Neural crest cell (in vitro differentiated cells): ENCODE results near the gene PRKCE. TPM values are rescaled to one million over a fixed set of nuclear protein-coding genes. Genes with fewer than 3 reads are reported as not detected.
A peak's percentile ranks its signal among the peaks of the same experiment; 100 is the strongest.

Source experiments
- DNase-seq: peaks from one replicate; pipeline ENCODE4 v3.0.0; 2021; ENCODE audit warnings: low read depth, mixed read lengths, low spot score
- H3K27ac Mint-ChIP-seq: one replicate; pipeline ENCODE4 v1.8.0; 2021; ENCODE audit warnings: mild to moderate bottlenecking, mixed read lengths; ENCODE audit not compliant: unreplicated experiment
- H3K27me3 Mint-ChIP-seq: 2 replicates; pipeline ENCODE4 v1.8.0; 2021; ENCODE audit warnings: low read depth, mild to moderate bottlenecking, mixed read lengths
- H3K36me3 Mint-ChIP-seq: 2 replicates; pipeline ENCODE4 v1.8.0; 2021; ENCODE audit warnings: low read depth, mild to moderate bottlenecking, mixed read lengths
- H3K4me1 Mint-ChIP-seq: 2 replicates; pipeline ENCODE4 v1.8.0; 2021; ENCODE audit warnings: mixed read lengths
- H3K4me3 Mint-ChIP-seq: one replicate; pipeline ENCODE4 v1.8.0; 2021; ENCODE audit warnings: mild to moderate bottlenecking, mixed read lengths
- H3K9me3 Mint-ChIP-seq: 2 replicates; pipeline ENCODE4 v1.8.0; 2021; ENCODE audit warnings: mixed read lengths
- total RNA-seq: library from RNA; stranded (reverse); gene quantifications from 2 replicates; pipeline ENCODE4 v1.2.1, GENCODE V29; 2021
- TF ChIP-seq, protein P1 (sequence below): fragments of 200-600 bp; sonication (generic); conservative IDR thresholded peaks from 2 replicates; pipeline ENCODE4 v1.5.0; 2021; ENCODE audit warnings: antibody characterized with exemption, mild to moderate bottlenecking

PRKCE gene
- total RNA-seq, 1 donor from 2014 or later = 15.6 TPM

DNA sequence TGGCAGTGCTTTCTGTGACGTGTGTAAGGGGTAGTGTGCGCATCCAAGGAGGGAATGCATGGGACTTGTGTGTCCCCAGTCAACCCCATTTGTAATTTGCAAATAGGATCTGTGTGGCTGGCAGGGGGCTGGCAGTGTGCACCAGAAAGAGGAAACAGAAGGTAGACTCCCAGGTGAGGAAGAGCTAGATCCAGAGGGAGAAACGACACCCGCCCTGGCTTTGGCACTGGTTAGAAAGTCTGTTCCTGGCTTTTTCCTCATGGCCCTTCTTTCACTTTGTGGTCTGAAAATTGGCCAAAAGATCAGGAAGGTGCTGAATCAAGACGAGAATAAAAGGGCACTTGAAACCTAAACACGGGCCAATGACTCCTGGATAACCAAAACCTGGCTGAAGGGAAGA, 33.3 kb downstream of the PRKCE start:
- H3K27ac Mint-ChIP-seq = no peak overlapping the region
- no peaks in the 10 kb centered on the region for H3K27me3 Mint-ChIP-seq
- H3K4me1 Mint-ChIP-seq = peaks cover 10% of the 10 kb centered on the region
- no peak overlapping the region for H3K4me3 Mint-ChIP-seq
- no peak for DNase-seq
- no peaks in the 10 kb centered on the region for H3K36me3 Mint-ChIP-seq
- TF ChIP-seq, protein P1, sequence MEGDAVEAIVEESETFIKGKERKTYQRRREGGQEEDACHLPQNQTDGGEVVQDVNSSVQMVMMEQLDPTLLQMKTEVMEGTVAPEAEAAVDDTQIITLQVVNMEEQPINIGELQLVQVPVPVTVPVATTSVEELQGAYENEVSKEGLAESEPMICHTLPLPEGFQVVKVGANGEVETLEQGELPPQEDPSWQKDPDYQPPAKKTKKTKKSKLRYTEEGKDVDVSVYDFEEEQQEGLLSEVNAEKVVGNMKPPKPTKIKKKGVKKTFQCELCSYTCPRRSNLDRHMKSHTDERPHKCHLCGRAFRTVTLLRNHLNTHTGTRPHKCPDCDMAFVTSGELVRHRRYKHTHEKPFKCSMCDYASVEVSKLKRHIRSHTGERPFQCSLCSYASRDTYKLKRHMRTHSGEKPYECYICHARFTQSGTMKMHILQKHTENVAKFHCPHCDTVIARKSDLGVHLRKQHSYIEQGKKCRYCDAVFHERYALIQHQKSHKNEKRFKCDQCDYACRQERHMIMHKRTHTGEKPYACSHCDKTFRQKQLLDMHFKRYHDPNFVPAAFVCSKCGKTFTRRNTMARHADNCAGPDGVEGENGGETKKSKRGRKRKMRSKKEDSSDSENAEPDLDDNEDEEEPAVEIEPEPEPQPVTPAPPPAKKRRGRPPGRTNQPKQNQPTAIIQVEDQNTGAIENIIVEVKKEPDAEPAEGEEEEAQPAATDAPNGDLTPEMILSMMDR = no peak
- H3K9me3 Mint-ChIP-seq = no peaks in the 10 kb centered on the region

DNA sequence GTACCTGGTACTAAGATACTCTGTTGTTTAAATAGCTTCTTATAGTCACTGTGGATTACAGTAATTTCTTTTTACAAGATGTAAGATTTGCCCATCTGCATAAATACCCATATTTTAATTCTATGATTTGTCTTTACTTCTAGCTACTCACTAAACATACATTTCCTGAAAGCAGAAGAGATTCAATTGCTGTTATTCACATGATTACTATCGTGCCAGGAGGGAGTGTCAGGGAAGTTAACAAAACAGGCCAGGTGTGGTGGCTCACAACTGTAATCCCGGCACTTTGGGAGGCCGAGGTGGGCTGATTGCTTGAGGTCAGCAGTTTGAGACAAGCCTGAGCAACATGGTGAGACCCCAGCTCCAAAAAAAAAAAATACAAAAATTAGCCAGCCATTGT, 33.8 kb downstream of the PRKCE start:
- Mint-ChIP-seq H3K4me1 (peaks cover 15% of the 10 kb centered on the region), H3K4me3 (no peak overlapping the region), H3K27ac (no peak overlapping the region), H3K36me3 (no peaks in the 10 kb centered on the region), H3K9me3 (no peaks in the 10 kb centered on the region), H3K27me3 (no peaks in the 10 kb centered on the region)
- TF ChIP-seq, protein P1 = no peak
- DNase-seq = no peak

DNA sequence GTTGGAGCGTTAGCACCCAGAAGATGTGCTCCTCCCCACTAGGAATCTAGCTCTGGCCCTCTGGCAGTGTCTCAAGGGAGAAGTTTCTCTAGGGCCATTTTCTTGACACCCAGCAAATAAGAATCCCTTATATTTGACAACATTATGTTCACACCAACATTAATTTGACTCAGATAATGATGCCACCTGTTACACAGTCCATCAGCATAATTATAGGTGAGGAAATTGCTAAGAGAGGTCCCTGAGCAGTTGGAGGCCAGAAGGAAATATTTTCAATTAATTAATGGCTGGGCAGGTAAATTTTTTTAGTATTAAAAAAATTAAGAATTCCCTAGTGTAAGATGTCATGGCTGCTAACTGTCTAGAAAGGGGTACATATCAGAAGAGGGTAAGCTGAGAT, 36.5 kb downstream of the PRKCE start:
- Mint-ChIP-seq H3K9me3 (no peaks in the 10 kb centered on the region), H3K4me1 (peaks cover 29% of the 10 kb centered on the region), H3K36me3 (no peaks in the 10 kb centered on the region), H3K4me3 (no peak overlapping the region), H3K27me3 (no peaks in the 10 kb centered on the region), H3K27ac (no peak overlapping the region)
- DNase-seq = no peak
- TF ChIP-seq, protein P1 = no peak

DNA sequence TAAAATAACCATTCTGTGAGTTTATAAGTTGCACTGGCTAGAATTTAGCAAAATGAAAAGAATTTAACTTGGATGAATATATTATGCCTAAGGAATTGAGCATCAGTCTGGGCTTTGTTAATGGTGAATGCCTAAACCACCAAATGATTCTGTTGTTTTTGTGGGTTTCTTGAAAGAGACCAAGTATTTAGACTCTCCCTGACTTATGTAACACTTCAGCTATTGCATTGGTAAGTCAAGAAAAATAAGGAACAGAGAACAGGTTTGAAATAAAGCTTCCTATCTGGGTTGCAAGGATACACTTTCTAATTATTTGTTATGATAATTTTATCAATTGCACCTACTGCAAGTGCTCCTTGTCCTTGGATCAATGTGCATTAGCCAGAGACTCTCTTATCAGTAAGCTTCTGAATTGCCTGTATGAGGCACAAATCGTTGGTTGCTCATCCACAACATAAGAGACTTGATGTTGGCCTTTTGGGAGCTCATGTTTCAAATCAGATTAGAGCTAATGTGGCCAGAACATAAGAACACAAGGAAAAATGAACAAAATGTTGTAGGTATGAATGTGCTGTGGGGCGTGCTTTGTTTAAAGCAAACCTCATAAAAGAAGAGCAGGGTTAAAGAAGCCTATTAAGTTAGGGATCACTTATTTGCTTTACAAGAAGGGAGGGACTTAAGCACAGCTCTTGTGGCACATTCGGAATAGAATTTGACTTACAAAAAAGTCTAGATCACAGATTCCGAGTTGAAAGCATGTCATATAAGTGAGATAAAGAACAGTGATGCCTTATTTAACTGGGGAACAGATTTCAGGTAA, 37.2 kb downstream of the PRKCE start:
- peaks cover 29% of the 10 kb centered on the region for H3K4me1 Mint-ChIP-seq
- no peaks in the 10 kb centered on the region for H3K27me3 Mint-ChIP-seq
- TF ChIP-seq, protein P1 = no peak
- H3K9me3 Mint-ChIP-seq = no peaks in the 10 kb centered on the region
- DNase-seq = no peak
- H3K36me3 Mint-ChIP-seq = no peaks in the 10 kb centered on the region
- H3K27ac Mint-ChIP-seq = no peak overlapping the region
- no peak overlapping the region for H3K4me3 Mint-ChIP-seq

DNA sequence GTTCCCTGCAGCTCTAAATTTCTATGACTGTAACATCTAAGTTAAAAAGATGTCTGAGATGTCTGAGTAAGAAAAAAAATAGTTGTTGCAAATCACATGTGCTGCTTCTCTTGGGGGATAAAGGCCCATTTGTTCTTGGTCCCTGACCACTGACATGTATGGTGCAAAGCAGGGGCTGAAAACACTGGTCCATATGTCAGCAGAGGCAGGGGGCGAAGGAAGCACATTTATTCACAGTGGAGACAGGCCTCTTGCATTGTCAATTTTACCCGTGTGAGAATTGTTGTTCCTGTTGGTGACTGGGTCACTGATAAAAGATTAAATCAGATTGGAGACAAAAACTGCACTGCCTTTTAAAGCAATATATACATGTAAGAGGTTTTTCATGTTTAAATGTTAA, 38.8 kb downstream of the PRKCE start:
- TF ChIP-seq, protein P1 = no peak
- Mint-ChIP-seq H3K27ac (peak overlapping the region; percentile 8), H3K27me3 (no peaks in the 10 kb centered on the region), H3K4me3 (peak overlapping the region; percentile 8), H3K4me1 (peaks cover 29% of the 10 kb centered on the region), H3K36me3 (no peaks in the 10 kb centered on the region), H3K9me3 (no peaks in the 10 kb centered on the region)
- peak; percentile 9 for DNase-seq
